Left forelimb (tissue), 1 donor: Measurements from ENCODE around the gene CACTIN.

ENCODE experiments used
- DNase-seq: peaks from one replicate; pipeline ENCODE4 v3.0.0-alpha.2; 2018; ENCODE audit warnings: low spot score

Gene CACTIN

GRCh38 chr19:3609779-3610719, 16.5 kb downstream of the CACTIN start:
- DNase-seq, result no peak

DNA sequence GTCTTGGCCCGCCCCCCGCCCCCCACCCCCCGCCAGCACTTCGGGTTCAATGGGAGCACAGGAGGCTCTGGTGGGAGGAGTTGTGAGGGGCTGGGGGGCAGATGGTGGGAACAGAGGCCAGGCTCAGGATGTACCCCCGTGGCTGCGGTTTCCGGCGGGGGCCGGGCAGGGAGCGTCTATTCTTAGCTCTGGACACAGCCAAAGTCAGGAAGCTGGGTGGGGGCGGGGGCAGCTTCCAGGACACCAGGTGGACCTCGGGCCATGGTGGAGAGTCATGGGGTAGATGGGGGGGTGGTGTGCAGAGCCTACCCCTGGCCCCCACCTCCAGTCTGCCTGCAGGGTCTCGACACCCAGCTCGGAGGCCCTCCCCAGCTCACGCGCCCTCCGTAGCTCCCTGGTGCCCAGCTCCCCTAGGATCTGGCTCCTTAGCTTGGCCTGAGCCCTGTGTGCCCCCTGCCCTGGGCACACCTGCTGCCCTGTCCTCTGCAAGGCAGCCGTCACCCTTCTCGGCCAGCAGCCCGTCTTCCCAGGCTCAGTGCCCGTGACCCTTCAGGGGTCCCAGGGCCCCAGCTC, 17.8 kb downstream of the CACTIN start:
- no peak for DNase-seq

DNA sequence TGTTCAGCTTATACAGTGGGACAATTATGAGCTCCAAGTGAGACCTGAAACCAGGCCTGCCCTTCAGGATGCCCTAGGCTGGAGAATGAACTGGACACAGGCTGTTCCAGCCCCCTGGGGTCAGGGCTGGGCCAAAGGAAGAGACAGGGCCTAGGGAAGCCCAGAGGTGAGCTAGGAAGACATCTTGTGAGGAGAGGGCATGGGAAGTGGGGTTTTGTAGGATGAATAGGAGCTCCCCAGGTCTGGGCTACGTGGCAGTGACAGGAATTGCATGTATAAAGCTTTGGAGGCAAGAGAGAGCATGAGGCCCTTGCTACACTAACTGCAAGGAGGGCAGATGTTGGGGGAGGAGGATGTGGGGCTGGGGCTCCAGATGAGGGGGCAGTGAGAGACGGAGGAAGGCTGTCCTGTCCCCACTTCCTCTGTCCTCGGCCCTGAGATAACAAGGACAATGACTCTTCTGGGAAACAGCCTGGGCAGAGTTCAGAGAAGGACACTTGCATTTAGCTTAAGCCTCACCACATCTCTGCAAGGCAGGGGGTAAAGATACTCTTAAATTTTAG, 18.4 kb downstream of the CACTIN start:
- no peak for DNase-seq

GRCh38 chr19:3607303-3608078, 19.1 kb downstream of the CACTIN start:
- DNase-seq, result no peak

DNA sequence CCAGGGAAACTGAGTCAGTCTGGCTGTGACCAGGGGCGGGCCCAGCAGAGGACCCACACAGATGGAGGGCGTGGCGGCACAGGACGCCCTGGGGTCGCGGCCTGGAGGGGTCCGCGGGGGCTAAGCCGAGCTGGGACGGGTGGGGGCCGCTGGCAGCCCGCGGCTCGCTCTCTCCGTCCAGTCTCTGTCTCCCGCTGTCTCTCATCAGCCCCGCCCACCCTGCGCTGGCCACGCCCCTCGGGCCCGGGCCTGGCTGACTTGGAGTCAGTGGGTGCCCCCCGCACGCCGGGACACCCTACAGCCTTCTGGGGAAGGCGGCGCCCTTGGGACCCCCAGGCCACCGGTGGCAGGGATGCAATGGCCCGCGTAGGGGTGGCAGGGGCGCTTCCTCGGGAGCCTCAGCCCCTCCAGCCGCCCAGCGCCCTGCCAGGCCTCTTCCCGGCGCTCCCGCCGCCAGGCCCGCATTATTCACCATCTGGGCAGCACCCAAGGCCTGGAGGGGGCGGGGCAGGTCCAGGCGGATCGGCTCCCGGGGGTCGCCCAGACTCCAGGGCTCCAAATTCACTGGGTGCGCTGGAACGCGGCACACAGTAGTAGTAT, 19.8 kb downstream of the CACTIN start, which contains the start of gene TBXA2R:
Gene TBXA2R, minus strand, starts transcription at position 186 of the 600 bp plus-strand sequence. CDS start 6,241 bp downstream, outside the sequence.
- DNase-seq, result no peak

DNA sequence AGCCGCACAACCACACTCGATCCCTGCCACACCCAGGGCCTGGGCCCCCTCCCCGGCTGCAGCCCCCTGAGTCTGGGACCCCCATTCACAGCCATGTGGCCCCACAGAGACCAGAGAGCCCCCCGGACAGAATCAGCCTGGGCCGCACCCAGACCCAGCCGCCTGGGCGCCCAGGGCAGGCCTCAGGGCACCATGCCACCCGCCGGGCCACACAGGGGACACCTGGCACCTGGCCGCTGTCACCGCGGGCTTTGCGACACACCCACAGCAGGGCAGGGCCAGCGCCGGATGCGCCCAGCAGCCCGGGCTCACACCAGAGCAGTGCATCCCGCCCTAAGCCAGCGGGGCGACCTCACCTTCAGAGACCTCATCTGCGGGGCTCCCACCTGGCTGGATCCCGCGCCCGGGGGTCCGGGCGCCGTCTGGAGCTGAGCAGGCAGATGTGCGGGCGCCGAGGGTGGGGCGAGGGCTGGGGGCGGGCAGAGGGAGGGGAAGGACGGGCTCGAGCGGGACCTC, 20.4 kb downstream of the CACTIN start:
- DNase-seq, result no peak

DNA sequence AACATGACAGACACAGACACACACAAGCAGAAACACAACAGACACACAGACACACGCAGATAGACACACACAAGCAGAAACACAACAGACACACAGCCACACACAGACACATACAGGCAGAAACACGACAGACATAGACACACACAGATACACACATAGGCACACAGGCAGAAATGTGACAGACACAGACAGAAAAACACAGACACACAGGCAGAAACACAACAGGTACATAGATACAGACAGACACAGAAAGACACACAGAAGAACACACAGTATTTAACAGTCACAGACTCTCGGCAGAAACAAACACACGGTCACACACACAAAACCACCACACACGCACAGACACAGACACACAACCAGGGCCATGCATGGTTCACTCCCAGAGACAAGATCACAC, 20.8 kb downstream of the CACTIN start:
- no peak for DNase-seq

DNA sequence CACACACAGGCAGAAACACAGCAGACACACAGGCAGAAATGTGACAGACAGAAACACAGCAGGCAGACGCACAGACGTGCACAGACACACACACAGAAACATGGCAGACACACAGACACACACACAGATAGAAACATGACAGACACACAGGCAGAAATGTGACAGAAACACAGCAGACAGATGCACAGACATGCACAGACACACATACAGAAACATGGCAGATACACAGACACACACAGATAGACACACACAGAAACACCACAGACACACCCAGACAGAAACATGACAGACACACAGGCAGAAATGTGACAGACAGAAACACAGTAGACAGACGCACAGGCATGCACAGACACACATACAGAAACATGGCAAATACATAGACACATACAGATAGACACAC, 21.2 kb downstream of the CACTIN start:
- DNase-seq, result no peak

DNA sequence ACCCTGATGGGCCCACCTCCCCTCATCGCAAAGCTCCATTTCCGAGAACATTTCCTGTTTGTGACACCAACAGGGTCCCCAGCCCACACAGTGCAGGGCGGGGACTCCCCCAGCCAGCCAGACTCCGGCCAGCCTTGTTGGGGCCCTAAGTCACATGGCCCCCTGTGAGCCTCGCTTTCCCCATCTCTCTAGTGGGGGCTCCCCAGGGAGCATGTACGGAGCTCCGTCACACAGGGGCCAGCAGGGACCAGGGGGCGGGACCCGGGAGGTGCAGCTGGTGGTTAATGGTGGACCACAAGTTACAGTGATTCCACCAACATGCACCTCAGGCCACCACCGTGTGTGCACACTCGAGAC, 21.6 kb downstream of the CACTIN start:
- no peak for DNase-seq

GRCh38 chr19:3604227-3604986, 22.2 kb downstream of the CACTIN start:
- no peak for DNase-seq

DNA sequence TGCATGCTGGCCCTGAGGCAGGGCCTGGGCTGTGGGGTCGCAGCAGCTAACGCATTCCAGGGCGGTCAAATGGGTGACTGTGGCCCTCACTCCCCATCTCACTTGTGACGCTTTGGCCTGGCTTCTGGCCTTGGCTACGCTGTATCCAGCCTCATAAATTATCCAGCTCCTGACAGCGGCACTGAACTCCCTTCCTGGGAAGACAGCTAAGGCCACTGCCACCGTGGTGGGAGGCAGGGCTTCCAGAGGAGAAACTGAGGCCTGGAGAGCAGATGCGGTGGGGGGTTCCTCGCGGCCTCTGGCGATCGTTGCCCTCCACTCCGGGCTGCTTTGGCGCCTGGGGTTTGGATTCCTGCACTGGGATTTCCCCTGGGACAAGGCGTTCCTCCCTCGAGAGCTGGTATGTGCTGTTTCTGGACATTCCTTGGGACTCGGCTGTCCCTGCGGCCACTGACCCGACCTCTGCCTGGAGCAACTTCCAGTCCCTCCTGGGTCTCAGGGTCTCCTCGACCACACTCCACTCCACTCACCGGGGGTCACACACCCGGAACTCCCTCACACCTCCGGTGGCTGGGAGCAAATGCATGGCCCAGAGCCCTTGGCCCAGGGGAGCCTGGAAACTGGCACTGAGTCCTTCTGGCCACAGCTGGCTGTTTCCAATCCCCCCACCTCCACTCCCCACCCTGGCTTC, 23.3 kb downstream of the CACTIN start:
- DNase-seq, result no peak

- no peak for DNase-seq
Measured at GRCh38 chr19:3601021-3601420, 25.6 kb downstream of the CACTIN start.

GRCh38 chr19:3599776-3600187, 26.8 kb downstream of the CACTIN start:
- no peak for DNase-seq

- DNase-seq, result no peak
Measured at GRCh38 chr19:3595521-3596061, 31.0 kb downstream of the CACTIN start.

- no peak for DNase-seq
Measured at GRCh38 chr19:3593156-3593555, 33.4 kb downstream of the CACTIN start.

- DNase-seq, result no peak
Measured at GRCh38 chr19:3591876-3592613, 34.5 kb downstream of the CACTIN start.

DNA sequence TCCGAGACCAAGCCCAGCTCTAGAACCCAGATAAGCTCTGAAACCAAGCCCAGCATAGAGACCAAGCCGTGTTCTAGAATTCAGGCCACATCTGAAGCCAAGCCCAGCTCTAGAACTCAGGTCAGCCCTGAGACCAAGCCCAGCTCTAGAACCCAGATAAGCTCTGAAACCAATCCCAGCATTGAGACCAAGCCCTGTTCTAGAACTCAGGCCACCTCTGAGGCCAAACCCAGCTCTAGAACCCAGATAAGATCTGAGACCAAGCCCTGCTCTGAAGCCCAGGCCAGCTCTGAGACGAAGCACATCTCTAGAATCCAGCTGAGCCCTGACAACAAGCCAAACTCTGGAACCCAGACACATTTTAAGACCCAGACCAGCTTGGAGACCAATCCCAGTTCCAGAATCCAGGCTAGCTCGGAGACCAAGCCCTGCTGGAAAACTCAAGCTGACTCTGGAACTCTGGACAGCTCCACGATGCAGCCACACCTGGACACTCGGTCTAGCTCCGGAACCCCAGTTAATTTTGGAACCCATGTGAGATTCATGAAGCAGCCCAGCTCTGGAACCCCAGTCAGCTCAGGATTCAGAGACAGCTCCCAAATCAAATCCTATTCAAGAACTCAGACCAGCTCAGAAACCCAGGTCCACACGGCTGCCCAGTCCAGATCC, 35.5 kb downstream of the CACTIN start:
- DNase-seq, result no peak

DNA sequence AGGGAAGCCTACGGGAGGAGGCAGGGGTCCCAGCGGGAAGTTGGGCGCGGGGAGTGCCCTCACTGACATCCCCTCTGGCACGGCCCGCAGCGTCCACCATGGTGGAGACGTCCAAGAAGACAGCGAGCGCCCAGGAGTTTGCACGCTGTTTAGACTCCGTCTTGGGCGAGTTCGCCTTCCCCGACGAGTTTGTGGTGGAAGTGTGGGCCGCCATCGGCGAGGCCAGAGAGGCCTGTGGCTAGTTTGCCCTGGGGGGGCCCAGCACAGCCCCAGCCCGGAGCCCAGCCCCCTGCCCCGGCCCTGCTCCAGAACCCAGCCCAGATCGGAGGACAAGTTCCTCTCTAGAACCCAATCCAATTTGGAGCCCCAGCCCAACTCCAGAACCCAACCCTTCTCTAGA, 36.6 kb downstream of the CACTIN start:
- no peak for DNase-seq

DNA sequence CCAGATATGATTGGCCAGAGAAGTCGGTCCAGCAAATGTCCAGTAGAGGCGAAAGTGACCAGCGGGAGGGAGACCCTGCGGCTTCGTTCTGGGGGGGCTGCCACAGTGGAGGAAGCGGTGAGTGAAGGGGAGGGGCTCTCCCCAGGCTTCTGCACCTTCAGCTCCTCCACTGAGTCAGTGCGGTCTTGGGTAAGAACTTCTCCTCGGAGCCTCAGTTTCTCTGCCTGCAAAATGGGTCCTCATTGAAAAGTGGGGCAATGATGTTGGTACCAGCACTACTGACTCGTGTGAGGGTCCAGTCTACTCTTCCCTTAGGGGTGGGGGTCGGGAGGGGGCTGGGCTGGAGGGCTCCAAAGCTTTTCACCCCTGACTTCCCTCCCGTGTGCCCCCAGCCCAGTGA, 37.2 kb downstream of the CACTIN start:
- DNase-seq, result no peak
